ENCODE measurements around the gene ALPP.

Gene ALPP

GRCh38 chr2:232416521-232417470, 38.2 kb downstream of the ALPP start:
- FAIRE-seq, result no peak
- TF ChIP-seq PAX5 (IDR thresholded peaks at IDR 0.05; ENCODE audit: insufficient read depth, low read length, severe bottlenecking) (no peak), POLR2A (IDR thresholded peaks at IDR 0.05; ENCODE audit: low read depth, low read length) (no peak), POLR2AphosphoS5 (IDR thresholded peaks at IDR 0.05; ENCODE audit: low read depth, low read length) (no peak)
- no peak for DNase-seq (ENCODE audit: insufficient read length, low spot score)

DNA sequence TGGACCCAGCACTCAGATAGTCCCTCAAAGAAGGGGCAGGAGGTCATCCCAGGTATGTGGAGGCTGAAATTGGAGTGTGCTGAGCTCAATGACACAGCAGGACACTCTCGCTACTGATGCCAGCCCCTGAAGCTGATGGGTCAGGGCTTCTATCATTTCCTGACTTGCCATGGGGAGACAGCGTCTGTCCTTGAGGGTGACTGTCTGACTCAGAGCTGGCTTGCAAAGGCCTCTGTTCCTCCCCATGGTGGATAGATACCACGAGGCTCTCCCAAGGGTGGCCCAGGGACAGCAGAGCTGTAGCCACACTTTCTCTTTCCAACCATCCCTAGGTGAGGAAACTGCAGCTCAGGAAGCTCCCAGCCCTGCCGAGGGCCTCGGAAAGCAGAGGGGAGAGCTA, 38.9 kb downstream of the ALPP start:
- FAIRE-seq, result no peak

GRCh38 chr2:232418056-232418455, 39.5 kb downstream of the ALPP start:
- no peak for FAIRE-seq
- TF ChIP-seq SPI1 (IDR thresholded peaks at IDR 0.05; ENCODE audit: low read depth, low read length), result no peak
- TF ChIP-seq POU2F2 (IDR thresholded peaks at IDR 0.05; ENCODE audit: low read depth, low read length), result no peak
- no peak for TF ChIP-seq POLR2A (IDR thresholded peaks at IDR 0.05; ENCODE audit: low read depth, low read length)
- TF ChIP-seq POLR2AphosphoS5 (IDR thresholded peaks at IDR 0.05; ENCODE audit: low read depth, low read length), result no peak
- TF ChIP-seq TAF1 (IDR thresholded peaks at IDR 0.05; ENCODE audit: low read depth, low read length), result no peak
- TF ChIP-seq PAX5 (IDR thresholded peaks at IDR 0.05; ENCODE audit: insufficient read depth, low read length, severe bottlenecking), result no peak
- no peak for DNase-seq (ENCODE audit: insufficient read length, low spot score)

More for the DNA sequence above, 38.9 kb downstream of the ALPP start:
- DNase-seq (ENCODE audit: insufficient read length, low spot score), result no peak
- TF ChIP-seq TAF1 (IDR thresholded peaks at IDR 0.05; ENCODE audit: low read depth, low read length), result no peak
- TF ChIP-seq POLR2AphosphoS5 (IDR thresholded peaks at IDR 0.05; ENCODE audit: low read depth, low read length), result no peak
- TF ChIP-seq POLR2A (IDR thresholded peaks at IDR 0.05; ENCODE audit: low read depth, low read length), result no peak
- no peak for TF ChIP-seq PAX5 (IDR thresholded peaks at IDR 0.05; ENCODE audit: insufficient read depth, low read length, severe bottlenecking)
- TF ChIP-seq POU2F2 (IDR thresholded peaks at IDR 0.05; ENCODE audit: low read depth, low read length), result no peak
- no peak for TF ChIP-seq SPI1 (IDR thresholded peaks at IDR 0.05; ENCODE audit: low read depth, low read length)

DNA sequence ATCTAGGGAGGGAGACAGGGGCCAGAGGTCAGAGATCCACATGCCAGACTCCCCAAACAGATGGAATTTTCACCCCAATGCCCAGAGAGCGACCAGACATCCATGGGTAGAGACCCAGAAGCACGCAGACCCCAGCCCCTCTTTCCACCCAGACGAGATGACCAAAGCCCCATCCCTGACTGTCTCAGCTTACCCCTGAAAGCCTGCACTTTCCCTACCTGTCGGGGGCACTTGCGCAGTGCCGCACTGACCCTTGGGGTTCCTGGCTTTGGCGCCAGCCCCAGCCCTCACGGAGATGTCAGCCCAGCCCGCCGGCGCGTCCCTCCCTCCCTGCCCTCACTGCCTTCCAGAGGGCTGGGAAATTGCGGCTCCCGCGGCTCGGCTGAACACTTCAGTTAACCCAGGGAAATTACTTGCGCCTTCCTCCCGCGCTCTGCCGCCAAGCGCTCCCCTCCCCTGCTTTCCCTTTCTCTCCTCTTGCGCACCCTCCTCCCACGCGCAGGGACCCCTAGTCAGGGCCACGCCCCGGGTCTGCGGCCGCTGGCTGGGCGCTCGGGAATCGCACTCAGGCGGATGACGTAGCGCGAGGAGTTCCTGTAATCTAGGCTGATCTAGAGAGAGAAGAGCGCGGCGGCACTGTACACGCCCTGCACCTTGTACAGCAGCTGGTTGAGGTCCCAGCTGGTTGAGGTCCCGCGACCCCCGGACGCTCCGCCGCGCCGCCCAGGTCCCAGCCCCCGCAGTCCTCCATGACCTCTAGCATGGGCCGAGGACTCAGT, 40.1 kb downstream of the ALPP start:
- no peak for FAIRE-seq
- no peak for DNase-seq (ENCODE audit: insufficient read length, low spot score)
- TF ChIP-seq SPI1 (IDR thresholded peaks at IDR 0.05; ENCODE audit: low read depth, low read length), result no peak
- TF ChIP-seq POLR2A (IDR thresholded peaks at IDR 0.05; ENCODE audit: low read depth, low read length), result no peak
- TF ChIP-seq POLR2AphosphoS5 (IDR thresholded peaks at IDR 0.05; ENCODE audit: low read depth, low read length), result no peak
- no peak for TF ChIP-seq POU2F2 (IDR thresholded peaks at IDR 0.05; ENCODE audit: low read depth, low read length)
- TF ChIP-seq TAF1 (IDR thresholded peaks at IDR 0.05; ENCODE audit: low read depth, low read length), result no peak
- TF ChIP-seq PAX5 (IDR thresholded peaks at IDR 0.05; ENCODE audit: insufficient read depth, low read length, severe bottlenecking), result no peak

DNA sequence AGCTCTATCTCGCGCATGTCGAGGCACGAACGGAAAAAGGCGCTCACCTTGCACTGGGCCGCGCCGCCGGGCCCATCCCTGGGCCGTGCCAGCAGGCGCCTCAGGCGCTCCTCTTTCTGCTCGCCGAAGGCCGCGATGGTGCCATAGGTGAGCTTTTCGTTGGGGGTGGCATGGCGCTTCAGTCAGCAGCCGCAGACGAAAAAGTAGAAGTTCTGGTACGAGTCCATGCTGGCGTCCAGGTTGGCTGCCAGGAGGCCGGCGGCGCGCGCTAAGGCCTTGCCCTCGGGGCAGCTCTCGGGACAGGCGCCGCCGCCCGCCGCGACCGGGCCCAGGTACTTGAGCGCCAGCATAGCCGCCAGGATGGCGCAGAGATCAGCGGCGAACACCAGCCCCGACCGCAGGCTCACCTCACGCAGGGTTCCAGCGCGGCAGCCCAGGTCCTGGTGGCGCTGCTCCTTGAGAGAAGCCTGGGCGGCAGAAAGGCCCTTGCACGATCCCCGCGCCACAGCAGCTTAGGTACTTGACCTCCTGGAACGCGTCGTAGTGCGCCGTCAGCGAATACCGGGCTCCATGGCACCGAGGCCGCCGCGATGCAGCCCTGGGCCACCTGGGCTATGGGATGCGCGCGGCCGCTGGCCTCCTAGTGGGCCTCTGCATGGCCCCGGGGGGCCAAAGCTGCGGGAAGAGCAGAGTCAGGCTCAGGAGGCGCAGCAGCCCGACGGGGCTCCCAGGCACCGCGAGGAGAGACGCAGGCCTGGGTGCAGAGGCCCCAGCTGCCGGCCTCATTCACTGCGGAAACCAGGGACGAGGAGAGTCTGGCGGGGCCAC, 40.9 kb downstream of the ALPP start:
- TF ChIP-seq TAF1 (IDR thresholded peaks at IDR 0.05; ENCODE audit: low read depth, low read length), result no peak
- TF ChIP-seq PAX5 (IDR thresholded peaks at IDR 0.05; ENCODE audit: insufficient read depth, low read length, severe bottlenecking), result no peak
- TF ChIP-seq SPI1 (IDR thresholded peaks at IDR 0.05; ENCODE audit: low read depth, low read length), result no peak
- TF ChIP-seq POLR2AphosphoS5 (IDR thresholded peaks at IDR 0.05; ENCODE audit: low read depth, low read length), result no peak
- TF ChIP-seq POLR2A (IDR thresholded peaks at IDR 0.05; ENCODE audit: low read depth, low read length), result no peak
- TF ChIP-seq POU2F2 (IDR thresholded peaks at IDR 0.05; ENCODE audit: low read depth, low read length), result no peak
- FAIRE-seq (no peak), DNase-seq (ENCODE audit: insufficient read length, low spot score) (no peak)

GRCh38 chr2:232420073-232420454, 41.5 kb downstream of the ALPP start:
- FAIRE-seq (no peak), DNase-seq (ENCODE audit: insufficient read length, low spot score) (no peak)

GRCh38 chr2:232420463-232421188, 42.1 kb downstream of the ALPP start:
- TF ChIP-seq POU2F2 (IDR thresholded peaks at IDR 0.05; ENCODE audit: low read depth, low read length) (no peak), TAF1 (IDR thresholded peaks at IDR 0.05; ENCODE audit: low read depth, low read length) (no peak), POLR2AphosphoS5 (IDR thresholded peaks at IDR 0.05; ENCODE audit: low read depth, low read length) (no peak), SPI1 (IDR thresholded peaks at IDR 0.05; ENCODE audit: low read depth, low read length) (no peak), POLR2A (IDR thresholded peaks at IDR 0.05; ENCODE audit: low read depth, low read length) (no peak)
- peak; percentile 55 for DNase-seq (ENCODE audit: insufficient read length, low spot score)

More at GRCh38 chr2:232420073-232420454, 41.5 kb downstream of the ALPP start:
- TF ChIP-seq POLR2A (IDR thresholded peaks at IDR 0.05; ENCODE audit: low read depth, low read length), result no peak
- no peak for TF ChIP-seq TAF1 (IDR thresholded peaks at IDR 0.05; ENCODE audit: low read depth, low read length)
- no peak for TF ChIP-seq POU2F2 (IDR thresholded peaks at IDR 0.05; ENCODE audit: low read depth, low read length)
- TF ChIP-seq PAX5 (IDR thresholded peaks at IDR 0.05; ENCODE audit: insufficient read depth, low read length, severe bottlenecking), result no peak
- TF ChIP-seq SPI1 (IDR thresholded peaks at IDR 0.05; ENCODE audit: low read depth, low read length), result no peak
- no peak for TF ChIP-seq POLR2AphosphoS5 (IDR thresholded peaks at IDR 0.05; ENCODE audit: low read depth, low read length)

GRCh38 chr2:232421189-232421785, 42.7 kb downstream of the ALPP start:
- DNase-seq (ENCODE audit: insufficient read length, low spot score), result no peak
- no peak for FAIRE-seq
- TF ChIP-seq POLR2AphosphoS5 (IDR thresholded peaks at IDR 0.05; ENCODE audit: low read depth, low read length) (no peak), POLR2A (IDR thresholded peaks at IDR 0.05; ENCODE audit: low read depth, low read length) (no peak), POU2F2 (IDR thresholded peaks at IDR 0.05; ENCODE audit: low read depth, low read length) (no peak), TAF1 (IDR thresholded peaks at IDR 0.05; ENCODE audit: low read depth, low read length) (no peak), PAX5 (IDR thresholded peaks at IDR 0.05; ENCODE audit: insufficient read depth, low read length, severe bottlenecking) (no peak), SPI1 (IDR thresholded peaks at IDR 0.05; ENCODE audit: low read depth, low read length) (no peak)

More at GRCh38 chr2:232420463-232421188, 42.1 kb downstream of the ALPP start:
- no peak for FAIRE-seq

All from GM12891 (cell line).